ENCODE data around the gene UGT2A3.

The UGT2A3 gene

GRCh38 chr4:68892861-68893260 is 58.7 kb downstream of the UGT2A3 start:
- TF ChIP-seq, protein P1, sequence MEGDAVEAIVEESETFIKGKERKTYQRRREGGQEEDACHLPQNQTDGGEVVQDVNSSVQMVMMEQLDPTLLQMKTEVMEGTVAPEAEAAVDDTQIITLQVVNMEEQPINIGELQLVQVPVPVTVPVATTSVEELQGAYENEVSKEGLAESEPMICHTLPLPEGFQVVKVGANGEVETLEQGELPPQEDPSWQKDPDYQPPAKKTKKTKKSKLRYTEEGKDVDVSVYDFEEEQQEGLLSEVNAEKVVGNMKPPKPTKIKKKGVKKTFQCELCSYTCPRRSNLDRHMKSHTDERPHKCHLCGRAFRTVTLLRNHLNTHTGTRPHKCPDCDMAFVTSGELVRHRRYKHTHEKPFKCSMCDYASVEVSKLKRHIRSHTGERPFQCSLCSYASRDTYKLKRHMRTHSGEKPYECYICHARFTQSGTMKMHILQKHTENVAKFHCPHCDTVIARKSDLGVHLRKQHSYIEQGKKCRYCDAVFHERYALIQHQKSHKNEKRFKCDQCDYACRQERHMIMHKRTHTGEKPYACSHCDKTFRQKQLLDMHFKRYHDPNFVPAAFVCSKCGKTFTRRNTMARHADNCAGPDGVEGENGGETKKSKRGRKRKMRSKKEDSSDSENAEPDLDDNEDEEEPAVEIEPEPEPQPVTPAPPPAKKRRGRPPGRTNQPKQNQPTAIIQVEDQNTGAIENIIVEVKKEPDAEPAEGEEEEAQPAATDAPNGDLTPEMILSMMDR (conservative IDR thresholded peaks at IDR 0.05; ENCODE audit: low read depth): no peak
- no peak overlapping the region for H3K27ac ChIP-seq
- CTCF ChIA-PET: no interaction called here
- POLR2A ChIA-PET (ENCODE audit: low non-redundant PET): no interaction called here
- DNase-seq (ENCODE audit: low spot score): no peak

- no peak overlapping the region for H3K27ac ChIP-seq
- TF ChIP-seq, protein P1 (conservative IDR thresholded peaks at IDR 0.05; ENCODE audit: low read depth): no peak
- ChIA-PET POLR2A (ENCODE audit: low non-redundant PET) (no interaction called here), CTCF (no interaction called here)
- no peak for DNase-seq (ENCODE audit: low spot score)
Observed at GRCh38 chr4:68891678-68892077, 59.9 kb downstream of the UGT2A3 start.

- CTCF ChIA-PET: no interaction called here
- POLR2A ChIA-PET (ENCODE audit: low non-redundant PET): no interaction called here
- no peak for DNase-seq (ENCODE audit: low spot score)
- TF ChIP-seq, protein P1 (conservative IDR thresholded peaks at IDR 0.05; ENCODE audit: low read depth): no peak
- H3K27ac ChIP-seq: no peak overlapping the region
Observed at GRCh38 chr4:68885545-68885944, 66.1 kb downstream of the UGT2A3 start.

GRCh38 chr4:68883870-68884269 is 67.7 kb downstream of the UGT2A3 start:
- TF ChIP-seq, protein P1 (conservative IDR thresholded peaks at IDR 0.05; ENCODE audit: low read depth): no peak
- ChIA-PET POLR2A (ENCODE audit: low non-redundant PET) (no interaction called here), CTCF (no interaction called here)
- no peak for DNase-seq (ENCODE audit: low spot score)
- H3K27ac ChIP-seq: no peak overlapping the region
